BLaER1 (cell line): ENCODE data around the gene ZNF396.

Experiments
- H3K27ac ChIP-seq: shearing (Covaris generic); formaldehyde crosslinking; 2 replicates; pipeline ENCODE4 v1.8.1; 2022
- H3K27me3 ChIP-seq: shearing (Covaris generic); formaldehyde crosslinking; 2 replicates; pipeline ENCODE4 v1.8.1; 2022
- H3K36me3 ChIP-seq: shearing (Covaris generic); formaldehyde crosslinking; 2 replicates; pipeline ENCODE4 v1.8.1; 2022
- H3K4me1 ChIP-seq: shearing (Covaris generic); formaldehyde crosslinking; 2 replicates; pipeline ENCODE4 v1.8.1; 2022
- H3K4me2 ChIP-seq: shearing (Covaris generic); formaldehyde crosslinking; 2 replicates; pipeline ENCODE4 v1.8.1; 2022
- H3K4me3 ChIP-seq: shearing (Covaris generic); formaldehyde crosslinking; 2 replicates; pipeline ENCODE4 v1.8.1; 2022
- H3K9ac ChIP-seq: shearing (Covaris generic); formaldehyde crosslinking; 2 replicates; pipeline ENCODE4 v1.8.1; 2022
- H3K9me3 ChIP-seq: shearing (Covaris generic); formaldehyde crosslinking; 2 replicates; pipeline ENCODE4 v1.8.1; 2022
- H4K20me1 ChIP-seq: shearing (Covaris generic); formaldehyde crosslinking; 2 replicates; pipeline ENCODE4 v1.8.1; 2022
- Cebpa-rat ChIP-seq: shearing (Covaris generic); IDR thresholded peaks from 2 replicates; pipeline ENCODE4 v1.8.1; 2022

The ZNF396 gene

GRCh38 chr18:35410561-35410960, 33.4 kb upstream of the ZNF396 start:
- H3K36me3 ChIP-seq, result no peaks in the 10 kb centered on the region
- H3K4me2 ChIP-seq, result peak overlapping the region; percentile 10
- H3K27me3 ChIP-seq, result no peaks in the 10 kb centered on the region
- H3K4me1 ChIP-seq, result peaks cover 23% of the 10 kb centered on the region
- H3K9me3 ChIP-seq, result no peaks in the 10 kb centered on the region
- no peak overlapping the region for H3K4me3 ChIP-seq
- H3K27ac ChIP-seq, result no peak overlapping the region
- no peaks in the 10 kb centered on the region for H4K20me1 ChIP-seq
- TF ChIP-seq Cebpa-rat, result no peak
- no peak overlapping the region for H3K9ac ChIP-seq

GRCh38 chr18:35409911-35410310, 32.8 kb upstream of the ZNF396 start:
- H3K9me3 ChIP-seq, result no peaks in the 10 kb centered on the region
- H4K20me1 ChIP-seq, result no peaks in the 10 kb centered on the region
- H3K36me3 ChIP-seq, result no peaks in the 10 kb centered on the region
- H3K4me3 ChIP-seq, result no peak overlapping the region
- peaks cover 23% of the 10 kb centered on the region for H3K4me1 ChIP-seq
- no peak for TF ChIP-seq Cebpa-rat
- H3K27ac ChIP-seq, result no peak overlapping the region
- H3K27me3 ChIP-seq, result no peaks in the 10 kb centered on the region
- no peak overlapping the region for H3K9ac ChIP-seq
- peak overlapping the region; percentile 10; the same call in 1 of the 2 replicates for H3K4me2 ChIP-seq

- H4K20me1 ChIP-seq, result no peaks in the 10 kb centered on the region
- no peak overlapping the region for H3K4me3 ChIP-seq
- no peaks in the 10 kb centered on the region for H3K36me3 ChIP-seq
- H3K27ac ChIP-seq, result no peak overlapping the region
- no peak for TF ChIP-seq Cebpa-rat
- H3K4me2 ChIP-seq, result no peak overlapping the region
- H3K9ac ChIP-seq, result no peak overlapping the region
- no peaks in the 10 kb centered on the region for H3K27me3 ChIP-seq
- peaks cover 23% of the 10 kb centered on the region for H3K4me1 ChIP-seq
- no peaks in the 10 kb centered on the region for H3K9me3 ChIP-seq
These were observed 31.7 kb upstream of the ZNF396 start for GRCh38 chr18:35408843-35409261.

GRCh38 chr18:35407871-35408481, 30.8 kb upstream of the ZNF396 start:
- H3K36me3 ChIP-seq, result no peaks in the 10 kb centered on the region
- H3K4me2 ChIP-seq, result no peak overlapping the region
- no peak overlapping the region for H3K9ac ChIP-seq
- no peaks in the 10 kb centered on the region for H3K9me3 ChIP-seq
- H3K4me3 ChIP-seq, result no peak overlapping the region
- no peak for TF ChIP-seq Cebpa-rat
- no peak overlapping the region for H3K27ac ChIP-seq
- no peaks in the 10 kb centered on the region for H3K27me3 ChIP-seq
- H3K4me1 ChIP-seq, result peaks cover 21% of the 10 kb centered on the region
- H4K20me1 ChIP-seq, result no peaks in the 10 kb centered on the region

GRCh38 chr18:35406666-35407065, 29.5 kb upstream of the ZNF396 start:
- Histone ChIP-seq H4K20me1 (no peaks in the 10 kb centered on the region), H3K27ac (no peak overlapping the region), H3K36me3 (no peaks in the 10 kb centered on the region), H3K9ac (no peak overlapping the region), H3K4me2 (no peak overlapping the region), H3K9me3 (no peaks in the 10 kb centered on the region), H3K27me3 (no peaks in the 10 kb centered on the region), H3K4me3 (no peak overlapping the region), H3K4me1 (peaks cover 11% of the 10 kb centered on the region)
- no peak for TF ChIP-seq Cebpa-rat

GRCh38 chr18:35397976-35398375, 20.8 kb upstream of the ZNF396 start:
- no peak overlapping the region for H3K9ac ChIP-seq
- no peaks in the 10 kb centered on the region for H4K20me1 ChIP-seq
- no peak for TF ChIP-seq Cebpa-rat
- no peaks in the 10 kb centered on the region for H3K27me3 ChIP-seq
- H3K36me3 ChIP-seq, result no peaks in the 10 kb centered on the region
- no peaks in the 10 kb centered on the region for H3K4me1 ChIP-seq
- no peak overlapping the region for H3K4me2 ChIP-seq
- no peaks in the 10 kb centered on the region for H3K9me3 ChIP-seq
- no peak overlapping the region for H3K27ac ChIP-seq
- no peak overlapping the region for H3K4me3 ChIP-seq

- TF ChIP-seq Cebpa-rat, result no peak
- Histone ChIP-seq H3K36me3 (no peaks in the 10 kb centered on the region), H3K4me3 (no peak overlapping the region), H3K27ac (no peak overlapping the region), H4K20me1 (no peaks in the 10 kb centered on the region), H3K27me3 (no peaks in the 10 kb centered on the region), H3K9me3 (no peaks in the 10 kb centered on the region), H3K4me2 (no peak overlapping the region), H3K9ac (no peak overlapping the region), H3K4me1 (no peaks in the 10 kb centered on the region)
These were observed 16.6 kb upstream of the ZNF396 start for GRCh38 chr18:35393716-35394115.

- Histone ChIP-seq H3K36me3 (no peaks in the 10 kb centered on the region), H3K4me3 (no peak overlapping the region), H3K27me3 (no peaks in the 10 kb centered on the region), H3K9ac (no peak overlapping the region), H3K27ac (no peak overlapping the region), H3K9me3 (no peaks in the 10 kb centered on the region), H3K4me1 (no peaks in the 10 kb centered on the region), H4K20me1 (no peaks in the 10 kb centered on the region), H3K4me2 (no peak overlapping the region)
- no peak for TF ChIP-seq Cebpa-rat
These were observed 15.2 kb upstream of the ZNF396 start for GRCh38 chr18:35392375-35392774.

GRCh38 chr18:35390951-35391700, 14.0 kb upstream of the ZNF396 start:
- Histone ChIP-seq H3K9me3 (no peaks in the 10 kb centered on the region), H3K4me2 (no peak overlapping the region), H3K27me3 (no peaks in the 10 kb centered on the region), H3K27ac (no peak overlapping the region), H4K20me1 (no peaks in the 10 kb centered on the region), H3K4me1 (no peaks in the 10 kb centered on the region), H3K4me3 (no peak overlapping the region), H3K9ac (no peak overlapping the region), H3K36me3 (no peaks in the 10 kb centered on the region)
- TF ChIP-seq Cebpa-rat, result no peak

GRCh38 chr18:35389095-35389618, 12.0 kb upstream of the ZNF396 start:
- H3K4me2 ChIP-seq, result no peak overlapping the region
- no peaks in the 10 kb centered on the region for H3K9me3 ChIP-seq
- H4K20me1 ChIP-seq, result no peaks in the 10 kb centered on the region
- no peak for TF ChIP-seq Cebpa-rat
- H3K9ac ChIP-seq, result no peak overlapping the region
- no peaks in the 10 kb centered on the region for H3K4me1 ChIP-seq
- no peaks in the 10 kb centered on the region for H3K27me3 ChIP-seq
- no peak overlapping the region for H3K4me3 ChIP-seq
- no peaks in the 10 kb centered on the region for H3K36me3 ChIP-seq
- no peak overlapping the region for H3K27ac ChIP-seq
